Measurements from ENCODE around the gene ACOD1. TPM values are rescaled to one million over a fixed set of nuclear protein-coding genes. Genes with fewer than 3 reads are reported as not detected.

The ACOD1 gene
- polyA plus RNA-seq, 1 of the 3 experiments (the other 2 are of a cell fraction): not detected

DNA sequence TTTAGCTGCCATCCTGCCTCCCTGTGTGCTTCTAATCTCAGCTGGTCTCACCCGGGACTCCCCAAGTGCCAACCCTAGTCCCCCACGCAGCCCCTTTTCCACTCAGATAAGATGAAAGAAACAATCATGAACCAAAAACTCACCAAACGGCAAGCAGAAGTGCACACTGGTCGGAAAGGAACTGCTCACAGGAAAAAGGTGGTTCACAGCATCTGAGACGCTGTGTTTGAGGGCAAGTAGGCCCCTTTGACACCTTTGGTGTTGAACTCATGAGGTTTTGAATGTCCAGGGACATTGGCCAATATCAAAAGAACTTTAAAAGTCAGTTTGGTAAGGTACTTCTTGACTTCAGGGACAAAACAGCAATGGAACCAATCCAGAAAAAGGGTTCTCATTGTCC lies 20.4 kb upstream of the ACOD1 start:
- Histone ChIP-seq H3K9me2 (no peaks in the 10 kb centered on the region), H3K4me3 (ENCODE audit: low read depth in 2 of 2, low read length in 1 of 2) (no peak overlapping the region), H3K36me3 (replicated peaks in 1 of 2; ENCODE audit: control insufficient read depth in 1 of 2, insufficient read depth in 2 of 2, low read length in 1 of 2) (no peaks in the 10 kb centered on the region), H3F3A (replicated peaks; ENCODE audit: insufficient read depth) (no peaks in the 10 kb centered on the region), H3K27me3 (ENCODE audit: insufficient read depth) (no peaks in the 10 kb centered on the region), H3K79me2 (ENCODE audit: insufficient read depth) (no peaks in the 10 kb centered on the region), H3K9ac (no peak overlapping the region), H4K20me1 (ENCODE audit: insufficient read depth) (no peaks in the 10 kb centered on the region), H2AFZ (ENCODE audit: low read depth) (no peak overlapping the region), H3K4me1 (ENCODE audit: control insufficient read depth in 1 of 2, insufficient read depth in 2 of 2, low read depth in 1 of 2, low read length in 1 of 2) (no peaks in the 10 kb centered on the region), H3K9me3 (no peaks in the 10 kb centered on the region), H3K27ac (ENCODE audit: low read depth in 2 of 2, low read length in 1 of 2) (no peak overlapping the region), H3K4me2 (no peak overlapping the region)
- CTCF ChIA-PET: no interaction called here
- TF ChIP-seq, protein P1, sequence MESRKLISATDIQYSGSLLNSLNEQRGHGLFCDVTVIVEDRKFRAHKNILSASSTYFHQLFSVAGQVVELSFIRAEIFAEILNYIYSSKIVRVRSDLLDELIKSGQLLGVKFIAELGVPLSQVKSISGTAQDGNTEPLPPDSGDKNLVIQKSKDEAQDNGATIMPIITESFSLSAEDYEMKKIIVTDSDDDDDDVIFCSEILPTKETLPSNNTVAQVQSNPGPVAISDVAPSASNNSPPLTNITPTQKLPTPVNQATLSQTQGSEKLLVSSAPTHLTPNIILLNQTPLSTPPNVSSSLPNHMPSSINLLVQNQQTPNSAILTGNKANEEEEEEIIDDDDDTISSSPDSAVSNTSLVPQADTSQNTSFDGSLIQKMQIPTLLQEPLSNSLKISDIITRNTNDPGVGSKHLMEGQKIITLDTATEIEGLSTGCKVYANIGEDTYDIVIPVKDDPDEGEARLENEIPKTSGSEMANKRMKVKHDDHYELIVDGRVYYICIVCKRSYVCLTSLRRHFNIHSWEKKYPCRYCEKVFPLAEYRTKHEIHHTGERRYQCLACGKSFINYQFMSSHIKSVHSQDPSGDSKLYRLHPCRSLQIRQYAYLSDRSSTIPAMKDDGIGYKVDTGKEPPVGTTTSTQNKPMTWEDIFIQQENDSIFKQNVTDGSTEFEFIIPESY (IDR thresholded peaks at IDR 0.05; ENCODE audit: borderline replicate concordance, low read depth): no peak
- TF ChIP-seq MEF2A (IDR thresholded peaks at IDR 0.05; ENCODE audit: borderline replicate concordance, low read depth): no peak
- TF ChIP-seq NRF1 (IDR thresholded peaks at IDR 0.05; ENCODE audit: low read depth, low read length): no peak
- TF ChIP-seq JUND (IDR thresholded peaks at IDR 0.05): no peak
- TF ChIP-seq, protein P2, sequence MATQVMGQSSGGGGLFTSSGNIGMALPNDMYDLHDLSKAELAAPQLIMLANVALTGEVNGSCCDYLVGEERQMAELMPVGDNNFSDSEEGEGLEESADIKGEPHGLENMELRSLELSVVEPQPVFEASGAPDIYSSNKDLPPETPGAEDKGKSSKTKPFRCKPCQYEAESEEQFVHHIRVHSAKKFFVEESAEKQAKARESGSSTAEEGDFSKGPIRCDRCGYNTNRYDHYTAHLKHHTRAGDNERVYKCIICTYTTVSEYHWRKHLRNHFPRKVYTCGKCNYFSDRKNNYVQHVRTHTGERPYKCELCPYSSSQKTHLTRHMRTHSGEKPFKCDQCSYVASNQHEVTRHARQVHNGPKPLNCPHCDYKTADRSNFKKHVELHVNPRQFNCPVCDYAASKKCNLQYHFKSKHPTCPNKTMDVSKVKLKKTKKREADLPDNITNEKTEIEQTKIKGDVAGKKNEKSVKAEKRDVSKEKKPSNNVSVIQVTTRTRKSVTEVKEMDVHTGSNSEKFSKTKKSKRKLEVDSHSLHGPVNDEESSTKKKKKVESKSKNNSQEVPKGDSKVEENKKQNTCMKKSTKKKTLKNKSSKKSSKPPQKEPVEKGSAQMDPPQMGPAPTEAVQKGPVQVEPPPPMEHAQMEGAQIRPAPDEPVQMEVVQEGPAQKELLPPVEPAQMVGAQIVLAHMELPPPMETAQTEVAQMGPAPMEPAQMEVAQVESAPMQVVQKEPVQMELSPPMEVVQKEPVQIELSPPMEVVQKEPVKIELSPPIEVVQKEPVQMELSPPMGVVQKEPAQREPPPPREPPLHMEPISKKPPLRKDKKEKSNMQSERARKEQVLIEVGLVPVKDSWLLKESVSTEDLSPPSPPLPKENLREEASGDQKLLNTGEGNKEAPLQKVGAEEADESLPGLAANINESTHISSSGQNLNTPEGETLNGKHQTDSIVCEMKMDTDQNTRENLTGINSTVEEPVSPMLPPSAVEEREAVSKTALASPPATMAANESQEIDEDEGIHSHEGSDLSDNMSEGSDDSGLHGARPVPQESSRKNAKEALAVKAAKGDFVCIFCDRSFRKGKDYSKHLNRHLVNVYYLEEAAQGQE (IDR thresholded peaks at IDR 0.05; ENCODE audit: low read depth, low read length): no peak
- TF ChIP-seq CHD2 (IDR thresholded peaks at IDR 0.05; ENCODE audit: low read length, partially characterized antibody): no peak
- no peak for TF ChIP-seq GATA2 (CRISPR knock-in tag; IDR thresholded peaks at IDR 0.05)
- TF ChIP-seq, protein P3, sequence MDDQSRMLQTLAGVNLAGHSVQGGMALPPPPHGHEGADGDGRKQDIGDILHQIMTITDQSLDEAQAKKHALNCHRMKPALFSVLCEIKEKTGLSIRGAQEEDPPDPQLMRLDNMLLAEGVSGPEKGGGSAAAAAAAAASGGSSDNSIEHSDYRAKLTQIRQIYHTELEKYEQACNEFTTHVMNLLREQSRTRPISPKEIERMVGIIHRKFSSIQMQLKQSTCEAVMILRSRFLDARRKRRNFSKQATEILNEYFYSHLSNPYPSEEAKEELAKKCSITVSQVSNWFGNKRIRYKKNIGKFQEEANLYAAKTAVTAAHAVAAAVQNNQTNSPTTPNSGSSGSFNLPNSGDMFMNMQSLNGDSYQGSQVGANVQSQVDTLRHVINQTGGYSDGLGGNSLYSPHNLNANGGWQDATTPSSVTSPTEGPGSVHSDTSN (IDR thresholded peaks at IDR 0.05): no peak
- no peak for TF ChIP-seq RAD21 (IDR thresholded peaks at IDR 0.05; ENCODE audit: low read length)
- TF ChIP-seq, protein P4, sequence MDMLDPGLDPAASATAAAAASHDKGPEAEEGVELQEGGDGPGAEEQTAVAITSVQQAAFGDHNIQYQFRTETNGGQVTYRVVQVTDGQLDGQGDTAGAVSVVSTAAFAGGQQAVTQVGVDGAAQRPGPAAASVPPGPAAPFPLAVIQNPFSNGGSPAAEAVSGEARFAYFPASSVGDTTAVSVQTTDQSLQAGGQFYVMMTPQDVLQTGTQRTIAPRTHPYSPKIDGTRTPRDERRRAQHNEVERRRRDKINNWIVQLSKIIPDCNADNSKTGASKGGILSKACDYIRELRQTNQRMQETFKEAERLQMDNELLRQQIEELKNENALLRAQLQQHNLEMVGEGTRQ (IDR thresholded peaks at IDR 0.05; ENCODE audit: borderline replicate concordance, low read depth, low read length): no peak
- TF ChIP-seq YY1 (IDR thresholded peaks at IDR 0.05; ENCODE audit: low read depth): no peak
- TF ChIP-seq NFIC (IDR thresholded peaks at IDR 0.05; ENCODE audit: borderline replicate concordance): no peak
- TF ChIP-seq FOXM1 (IDR thresholded peaks at IDR 0.05; ENCODE audit: low read depth): no peak
- TF ChIP-seq, protein P5, sequence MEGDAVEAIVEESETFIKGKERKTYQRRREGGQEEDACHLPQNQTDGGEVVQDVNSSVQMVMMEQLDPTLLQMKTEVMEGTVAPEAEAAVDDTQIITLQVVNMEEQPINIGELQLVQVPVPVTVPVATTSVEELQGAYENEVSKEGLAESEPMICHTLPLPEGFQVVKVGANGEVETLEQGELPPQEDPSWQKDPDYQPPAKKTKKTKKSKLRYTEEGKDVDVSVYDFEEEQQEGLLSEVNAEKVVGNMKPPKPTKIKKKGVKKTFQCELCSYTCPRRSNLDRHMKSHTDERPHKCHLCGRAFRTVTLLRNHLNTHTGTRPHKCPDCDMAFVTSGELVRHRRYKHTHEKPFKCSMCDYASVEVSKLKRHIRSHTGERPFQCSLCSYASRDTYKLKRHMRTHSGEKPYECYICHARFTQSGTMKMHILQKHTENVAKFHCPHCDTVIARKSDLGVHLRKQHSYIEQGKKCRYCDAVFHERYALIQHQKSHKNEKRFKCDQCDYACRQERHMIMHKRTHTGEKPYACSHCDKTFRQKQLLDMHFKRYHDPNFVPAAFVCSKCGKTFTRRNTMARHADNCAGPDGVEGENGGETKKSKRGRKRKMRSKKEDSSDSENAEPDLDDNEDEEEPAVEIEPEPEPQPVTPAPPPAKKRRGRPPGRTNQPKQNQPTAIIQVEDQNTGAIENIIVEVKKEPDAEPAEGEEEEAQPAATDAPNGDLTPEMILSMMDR (IDR thresholded peaks at IDR 0.05): no peak
- DNase-seq: no peak
- POLR2A ChIA-PET: no interaction called here
- 79% methylated on average over 5 of the region's 5 CpGs for WGBS (ENCODE audit: low lambda C conversion rate)
